HepG2 (cell line): ENCODE results near the gene CMIP. TPM values are rescaled to one million over a fixed set of nuclear protein-coding genes. Genes with fewer than 3 reads are reported as not detected.

Source experiments
- AFF4 ChIP-seq: sonication (generic); formaldehyde crosslinking; IDR thresholded peaks from 2 replicates; pipeline ENCODE4 v1.4.0; 2020; ENCODE audit warnings: missing genetic modification reagents
- ELF3 ChIP-seq: IDR thresholded peaks from 2 replicates; pipeline ENCODE4 v1.6.1; 2016; ENCODE audit warnings: missing genetic modification reagents, missing compliant biosample characterization
- ERF ChIP-seq: IDR thresholded peaks from 2 replicates; pipeline ENCODE4 v1.6.1; 2018; ENCODE audit warnings: missing biosample characterization, missing genetic modification reagents
- HMG20A ChIP-seq: IDR thresholded peaks from 2 replicates; pipeline ENCODE4 v1.6.1; 2016; ENCODE audit warnings: borderline replicate concordance
- ISX ChIP-seq: sonication (generic); formaldehyde crosslinking; conservative IDR thresholded peaks from 2 replicates; pipeline ENCODE4 v1.5.0; 2020; ENCODE audit warnings: missing genetic modification reagents
- KAT2B ChIP-seq: fragments of 150-350 bp; IDR thresholded peaks from 2 replicates; pipeline ENCODE4 v1.6.1; 2014; ENCODE audit warnings: low read depth, low read length, borderline replicate concordance
- KDM3A ChIP-seq: IDR thresholded peaks from 2 replicates; pipeline ENCODE4 v1.6.1; 2018; ENCODE audit warnings: low read depth, missing compliant biosample characterization
- KMT2A ChIP-seq: sonication (generic); formaldehyde crosslinking; IDR thresholded peaks from 2 replicates; pipeline ENCODE4 v1.4.0; 2020; ENCODE audit warnings: missing genetic modification reagents
- NFYC ChIP-seq: IDR thresholded peaks from 2 replicates; pipeline ENCODE4 v1.6.1; 2016; ENCODE audit warnings: missing genetic modification reagents, missing compliant biosample characterization
- SATB2 ChIP-seq: sonication (generic); formaldehyde crosslinking; IDR thresholded peaks from 2 replicates; pipeline ENCODE4 v1.5.0; 2020; ENCODE audit warnings: missing genetic modification reagents
- SMAD1 ChIP-seq: sonication (generic); formaldehyde crosslinking; IDR thresholded peaks from 2 replicates; pipeline ENCODE4 v1.4.0; 2020; ENCODE audit warnings: missing genetic modification reagents, low read depth, mild to moderate bottlenecking, borderline replicate concordance
- ZNF205 ChIP-seq: IDR thresholded peaks from 2 replicates; pipeline ENCODE4 v1.6.1; 2018; ENCODE audit warnings: missing biosample characterization, missing genetic modification reagents
- ZNF232 ChIP-seq: sonication (generic); formaldehyde crosslinking; IDR thresholded peaks from 2 replicates; pipeline ENCODE4 v1.4.0; 2020; ENCODE audit warnings: missing genetic modification reagents, borderline replicate concordance
- ZNF446 ChIP-seq: sonication (generic); formaldehyde crosslinking; IDR thresholded peaks from 2 replicates; pipeline ENCODE4 v1.5.0; 2020; ENCODE audit warnings: mild to moderate bottlenecking, missing genetic modification reagents
- ZNF569 ChIP-seq: sonication (generic); formaldehyde crosslinking; IDR thresholded peaks from 2 replicates; pipeline ENCODE4 v1.5.0; 2020; ENCODE audit warnings: mild to moderate bottlenecking, missing genetic modification reagents, moderate library complexity, borderline replicate concordance
- ZNF761 ChIP-seq: sonication (generic); formaldehyde crosslinking; conservative IDR thresholded peaks from 2 replicates; pipeline ENCODE4 v1.4.0; 2020; ENCODE audit warnings: mild to moderate bottlenecking, missing genetic modification reagents
- ZSCAN31 ChIP-seq: sonication (generic); formaldehyde crosslinking; IDR thresholded peaks from 2 replicates; pipeline ENCODE4 v1.5.0; 2020; ENCODE audit warnings: low read depth, mild to moderate bottlenecking, missing genetic modification reagents
- polyA plus RNA-seq, 8 experiments: library from polyadenylated mRNA; depleted of rRNA in 3 of 8; stranded (reverse) in 7 of 8; unstranded in 1 of 8; fragments of >200 nt; fragmentation: Illumina TruSeq in 4 of 8; extraction: Trizol in 4 of 8; gene quantifications; 2 replicates each; pipeline versions ENCODE4 v1.2.1 to v1.2.3, GENCODE V29; 2011 to 2016; ENCODE audit warnings: low read depth in 4 of 8, missing spikeins in 1 of 8, mixed read lengths in 1 of 8; ENCODE audit not compliant: insufficient read depth in 1 of 8
- total RNA-seq, 5 experiments: library from RNA; depleted of rRNA; stranded (reverse); fragments of >200 nt; fragmentation: Illumina TruSeq; extraction: Trizol; gene quantifications; 2 replicates each; pipeline ENCODE4 v1.2.3, GENCODE V29; 2016; ENCODE audit warnings: low read depth in 1 of 5
- TF ChIP-seq, protein P1 (sequence below): sonication (generic); formaldehyde crosslinking; IDR thresholded peaks from 2 replicates; pipeline ENCODE4 v1.4.0; 2020; ENCODE audit warnings: missing genetic modification reagents, mild to moderate bottlenecking, borderline replicate concordance
- TF ChIP-seq, protein P2 (sequence below): sonication (generic); formaldehyde crosslinking; conservative IDR thresholded peaks from 2 replicates; pipeline ENCODE4 v1.4.0; 2020; ENCODE audit warnings: mild to moderate bottlenecking, missing genetic modification reagents, moderate library complexity

Gene CMIP
- total and polyA plus RNA-seq, 2 of the 13 experiments (the other 11 are each of a cell fraction or from before 2014, with no cell fraction given) = 10.9 to 18.1 TPM

DNA sequence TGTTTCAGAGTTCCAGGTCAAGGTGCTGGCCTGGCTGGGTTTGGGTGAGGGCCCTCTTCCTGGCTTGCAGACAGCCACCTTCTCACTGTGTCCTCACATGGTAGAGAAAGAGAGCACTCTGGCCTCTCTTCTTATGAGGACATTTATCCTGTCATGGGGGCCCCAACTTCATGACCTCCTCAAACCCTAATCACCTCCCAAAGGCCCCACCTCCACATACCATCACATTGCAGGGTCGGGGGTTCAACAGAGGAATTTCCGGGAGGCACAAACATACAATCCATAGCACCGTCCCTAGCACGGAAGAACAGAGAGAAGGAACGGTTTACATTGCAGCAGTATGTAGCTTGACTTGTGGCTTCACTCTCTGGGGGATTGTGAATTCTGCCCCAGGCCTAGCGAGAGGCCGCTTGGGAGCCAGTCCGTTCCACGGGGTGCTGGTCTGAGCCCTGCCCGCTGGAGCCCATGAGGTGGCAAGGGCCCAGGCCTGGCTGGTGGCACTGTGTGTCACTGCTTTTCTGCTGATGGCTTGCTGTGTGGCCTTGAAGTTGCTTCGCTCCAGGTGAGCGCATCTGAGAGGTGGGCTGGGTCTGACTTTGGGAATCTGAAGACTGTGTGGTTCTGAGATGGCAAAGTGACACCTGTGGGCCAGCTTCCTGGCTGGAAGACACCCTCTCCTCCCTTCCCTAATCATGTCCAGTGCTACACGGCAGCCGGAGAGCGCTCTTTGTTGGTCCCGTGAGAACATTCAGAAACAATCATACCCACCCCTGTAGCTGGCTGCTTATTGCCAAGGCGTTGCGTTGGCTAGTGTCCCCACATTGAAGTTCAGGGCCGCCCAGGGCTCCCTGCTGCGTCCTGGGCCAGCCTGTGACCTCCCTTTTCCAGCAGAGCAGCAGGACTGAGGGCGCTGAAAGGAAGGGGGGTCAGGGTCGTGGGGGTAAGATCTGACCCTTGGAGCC is 98.3 kb downstream of the CMIP start (continued):
- TF ChIP-seq, protein P1, sequence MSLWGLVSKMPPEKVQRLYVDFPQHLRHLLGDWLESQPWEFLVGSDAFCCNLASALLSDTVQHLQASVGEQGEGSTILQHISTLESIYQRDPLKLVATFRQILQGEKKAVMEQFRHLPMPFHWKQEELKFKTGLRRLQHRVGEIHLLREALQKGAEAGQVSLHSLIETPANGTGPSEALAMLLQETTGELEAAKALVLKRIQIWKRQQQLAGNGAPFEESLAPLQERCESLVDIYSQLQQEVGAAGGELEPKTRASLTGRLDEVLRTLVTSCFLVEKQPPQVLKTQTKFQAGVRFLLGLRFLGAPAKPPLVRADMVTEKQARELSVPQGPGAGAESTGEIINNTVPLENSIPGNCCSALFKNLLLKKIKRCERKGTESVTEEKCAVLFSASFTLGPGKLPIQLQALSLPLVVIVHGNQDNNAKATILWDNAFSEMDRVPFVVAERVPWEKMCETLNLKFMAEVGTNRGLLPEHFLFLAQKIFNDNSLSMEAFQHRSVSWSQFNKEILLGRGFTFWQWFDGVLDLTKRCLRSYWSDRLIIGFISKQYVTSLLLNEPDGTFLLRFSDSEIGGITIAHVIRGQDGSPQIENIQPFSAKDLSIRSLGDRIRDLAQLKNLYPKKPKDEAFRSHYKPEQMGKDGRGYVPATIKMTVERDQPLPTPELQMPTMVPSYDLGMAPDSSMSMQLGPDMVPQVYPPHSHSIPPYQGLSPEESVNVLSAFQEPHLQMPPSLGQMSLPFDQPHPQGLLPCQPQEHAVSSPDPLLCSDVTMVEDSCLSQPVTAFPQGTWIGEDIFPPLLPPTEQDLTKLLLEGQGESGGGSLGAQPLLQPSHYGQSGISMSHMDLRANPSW = peak; percentile 90; the same call in 1 of the 2 replicates
- 0 out of 2 replicates have a peak, but pooled peaks have one; percentile 50 for TF ChIP-seq ZNF205 (CRISPR knock-in tag)
- TF ChIP-seq SMAD1 (CRISPR knock-in tag) = 0 out of 2 replicates have a peak, but pooled peaks have one; percentile 37
- 0 out of 2 replicates have a peak, but pooled peaks have one; percentile 15 for TF ChIP-seq KMT2A (CRISPR knock-in tag)
- no peak for TF ChIP-seq ISX (CRISPR knock-in tag)
- peak; percentile 73 for TF ChIP-seq ZSCAN31 (CRISPR knock-in tag)
- peak; percentile 67; the same call in 1 of the 2 replicates for TF ChIP-seq HMG20A (CRISPR knock-in tag)
- no peak for TF ChIP-seq KAT2B
- TF ChIP-seq, protein P2, sequence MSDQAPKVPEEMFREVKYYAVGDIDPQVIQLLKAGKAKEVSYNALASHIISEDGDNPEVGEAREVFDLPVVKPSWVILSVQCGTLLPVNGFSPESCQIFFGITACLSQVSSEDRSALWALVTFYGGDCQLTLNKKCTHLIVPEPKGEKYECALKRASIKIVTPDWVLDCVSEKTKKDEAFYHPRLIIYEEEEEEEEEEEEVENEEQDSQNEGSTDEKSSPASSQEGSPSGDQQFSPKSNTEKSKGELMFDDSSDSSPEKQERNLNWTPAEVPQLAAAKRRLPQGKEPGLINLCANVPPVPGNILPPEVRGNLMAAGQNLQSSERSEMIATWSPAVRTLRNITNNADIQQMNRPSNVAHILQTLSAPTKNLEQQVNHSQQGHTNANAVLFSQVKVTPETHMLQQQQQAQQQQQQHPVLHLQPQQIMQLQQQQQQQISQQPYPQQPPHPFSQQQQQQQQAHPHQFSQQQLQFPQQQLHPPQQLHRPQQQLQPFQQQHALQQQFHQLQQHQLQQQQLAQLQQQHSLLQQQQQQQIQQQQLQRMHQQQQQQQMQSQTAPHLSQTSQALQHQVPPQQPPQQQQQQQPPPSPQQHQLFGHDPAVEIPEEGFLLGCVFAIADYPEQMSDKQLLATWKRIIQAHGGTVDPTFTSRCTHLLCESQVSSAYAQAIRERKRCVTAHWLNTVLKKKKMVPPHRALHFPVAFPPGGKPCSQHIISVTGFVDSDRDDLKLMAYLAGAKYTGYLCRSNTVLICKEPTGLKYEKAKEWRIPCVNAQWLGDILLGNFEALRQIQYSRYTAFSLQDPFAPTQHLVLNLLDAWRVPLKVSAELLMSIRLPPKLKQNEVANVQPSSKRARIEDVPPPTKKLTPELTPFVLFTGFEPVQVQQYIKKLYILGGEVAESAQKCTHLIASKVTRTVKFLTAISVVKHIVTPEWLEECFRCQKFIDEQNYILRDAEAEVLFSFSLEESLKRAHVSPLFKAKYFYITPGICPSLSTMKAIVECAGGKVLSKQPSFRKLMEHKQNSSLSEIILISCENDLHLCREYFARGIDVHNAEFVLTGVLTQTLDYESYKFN (CRISPR knock-in tag) = peak; percentile 93
- TF ChIP-seq AFF4 = no peak
- no peak for TF ChIP-seq ZNF569 (CRISPR knock-in tag)
- peak; percentile 20; the same call in 1 of the 2 replicates for TF ChIP-seq ERF (CRISPR knock-in tag)
- TF ChIP-seq SATB2 (CRISPR knock-in tag) = no peak
- TF ChIP-seq NFYC (CRISPR knock-in tag) = no peak
- 0 out of 2 replicates have a peak, but pooled peaks have one; percentile 13 for TF ChIP-seq ZNF232 (CRISPR knock-in tag)
- no peak for TF ChIP-seq ZNF446 (CRISPR knock-in tag)
- no peak for TF ChIP-seq ZNF761 (CRISPR knock-in tag)
- peak; percentile 83 for TF ChIP-seq ELF3 (CRISPR knock-in tag)
- no peak for TF ChIP-seq KDM3A
